ENCODE measurements around the gene INSYN2A. TPM values are rescaled to one million over a fixed set of nuclear protein-coding genes. Genes with fewer than 3 reads are reported as not detected.

Gene INSYN2A
- total RNA-seq, 1 experiment from 2014 or later = 3.3 TPM

DNA sequence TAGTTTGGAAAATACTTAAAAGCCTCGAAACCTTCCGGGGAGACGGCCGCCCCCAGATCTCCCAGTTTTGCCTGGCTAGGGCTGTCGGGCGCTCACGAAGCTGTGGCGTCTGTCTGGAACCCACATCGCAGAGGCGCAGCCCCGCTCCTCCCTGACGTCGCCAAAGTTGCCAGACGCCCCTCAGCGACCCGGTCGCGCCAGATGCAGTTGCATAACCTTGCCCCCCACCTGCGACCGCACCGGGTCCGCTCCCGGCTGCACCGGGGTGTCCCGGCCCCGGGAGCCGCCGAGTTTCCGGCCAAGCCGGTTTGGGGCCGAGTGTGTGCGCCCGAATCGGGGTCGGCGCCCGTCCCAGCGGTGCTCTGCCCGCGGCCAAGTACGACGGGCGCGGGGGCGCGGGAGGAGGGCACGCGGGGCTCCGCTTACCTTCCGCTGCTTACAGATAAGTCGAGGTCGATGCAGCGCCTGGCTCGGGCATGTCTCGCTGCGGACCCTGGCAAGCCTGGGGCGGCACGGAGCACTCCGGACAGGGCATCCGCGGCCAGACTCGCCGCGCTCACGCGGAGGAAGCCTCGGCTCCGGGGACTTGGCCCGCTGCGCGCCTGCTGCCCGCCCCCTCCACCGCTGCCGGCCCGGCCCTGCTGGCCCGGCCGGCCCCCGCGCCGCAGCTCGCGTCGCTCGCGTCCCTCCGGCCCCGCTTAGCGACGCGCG, 665 bp downstream of the INSYN2A start:
- DNase-seq (ENCODE audit: low read depth) = no peak

DNA sequence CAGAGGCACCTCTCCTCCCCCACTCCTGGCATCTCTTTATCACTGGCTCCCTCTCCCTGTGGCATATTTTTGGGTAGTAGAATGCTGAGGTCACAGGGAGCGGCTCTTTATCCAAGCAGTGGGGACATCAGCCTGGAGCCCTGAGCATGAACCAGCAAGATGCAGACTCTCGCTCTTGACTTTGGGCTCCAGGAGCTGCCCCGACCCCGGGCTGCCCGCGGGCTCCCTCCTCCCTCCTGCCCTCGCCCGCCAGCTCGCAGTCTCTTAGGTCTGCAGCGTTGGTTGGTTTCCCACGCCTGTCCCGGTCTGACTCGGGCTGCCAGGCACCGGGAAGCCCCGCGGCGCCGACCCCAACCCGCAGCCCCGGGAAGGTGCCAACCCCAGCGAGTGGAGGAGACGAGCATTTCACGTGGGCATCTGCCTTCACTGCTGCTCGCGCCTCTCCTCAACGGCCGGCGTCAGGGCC, 1.3 kb downstream of the INSYN2A start:
- DNase-seq (ENCODE audit: low read depth) = peak; percentile 45

DNA sequence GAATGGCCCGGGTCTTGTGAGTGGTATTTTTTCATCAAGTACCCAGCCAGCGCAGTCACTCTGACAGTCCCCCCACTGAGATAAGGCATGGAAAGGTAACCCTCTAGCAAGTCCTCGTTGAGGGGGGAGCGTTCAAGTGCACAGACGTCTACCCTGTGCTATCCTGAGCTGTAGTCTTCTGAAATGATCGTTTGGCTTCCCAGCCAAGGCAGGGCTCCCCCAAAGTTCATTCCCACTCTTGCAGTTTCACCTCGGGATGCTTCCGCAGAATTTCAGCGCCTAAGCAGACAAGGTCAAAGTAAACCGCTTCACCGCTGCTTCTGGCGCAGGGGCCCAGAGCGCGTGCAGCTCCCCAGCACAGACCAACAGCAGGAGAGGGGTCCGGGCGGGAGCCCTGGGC, 1.8 kb downstream of the INSYN2A start:
- DNase-seq (ENCODE audit: low read depth) = no peak

DNA sequence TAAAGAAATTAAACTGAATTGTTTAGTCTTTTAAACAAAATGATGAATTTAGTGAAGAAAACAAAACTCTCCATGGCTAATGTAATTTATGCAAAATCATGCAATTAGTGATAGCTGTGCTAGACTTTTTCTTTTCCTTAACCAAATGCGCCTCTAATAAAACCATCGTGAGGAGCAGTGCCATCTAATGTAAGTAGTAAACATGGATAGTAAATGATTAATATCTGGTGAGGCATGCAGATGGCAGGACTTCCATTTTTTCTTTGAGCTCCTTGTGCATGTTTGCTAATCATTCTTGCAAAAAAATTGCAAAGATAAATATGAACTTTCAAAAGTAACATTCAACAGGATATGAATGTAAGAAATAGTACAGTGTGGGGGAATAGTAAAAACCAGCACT, 2.3 kb downstream of the INSYN2A start:
- no peak for DNase-seq (ENCODE audit: low read depth)

DNA sequence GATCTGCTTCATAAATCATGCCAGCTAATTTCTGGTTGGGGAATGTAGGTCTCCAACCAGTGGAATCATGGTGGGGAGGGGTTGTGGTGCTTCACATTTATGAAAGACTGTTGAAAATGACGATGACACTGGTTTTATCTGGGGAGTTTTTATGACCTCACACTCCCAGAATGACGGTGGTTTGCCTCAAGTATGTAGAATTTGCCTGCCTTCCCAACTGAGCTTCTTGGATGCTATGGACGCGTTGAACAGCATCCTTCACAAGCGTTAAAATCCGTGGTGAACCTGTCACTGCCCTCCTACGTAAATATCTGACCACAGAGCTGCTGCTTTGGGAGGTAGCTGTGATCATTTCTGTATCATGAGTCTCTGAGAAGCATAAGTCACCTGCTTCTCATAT, 3.3 kb downstream of the INSYN2A start:
- no peak for DNase-seq (ENCODE audit: low read depth)

DNA sequence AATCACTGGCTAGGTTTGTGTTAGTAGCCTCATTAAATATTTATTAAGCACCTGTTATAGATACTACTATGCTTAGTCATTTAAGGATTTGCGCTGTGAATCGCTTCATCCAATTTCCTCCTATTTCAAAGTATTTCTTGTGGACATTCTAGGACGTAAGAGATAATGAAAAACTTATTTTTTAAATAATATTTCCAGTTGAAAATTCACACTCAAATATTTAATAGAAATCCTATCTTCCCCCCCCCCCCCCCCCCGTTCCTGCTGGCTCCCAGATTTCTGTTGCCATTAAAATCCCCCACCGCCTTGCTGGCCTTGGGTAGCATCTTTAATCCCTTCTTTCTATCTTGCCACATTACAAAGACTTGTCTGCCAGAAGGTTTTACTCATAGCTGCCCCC, 6.0 kb downstream of the INSYN2A start:
- no peak for DNase-seq (ENCODE audit: low read depth)

DNA sequence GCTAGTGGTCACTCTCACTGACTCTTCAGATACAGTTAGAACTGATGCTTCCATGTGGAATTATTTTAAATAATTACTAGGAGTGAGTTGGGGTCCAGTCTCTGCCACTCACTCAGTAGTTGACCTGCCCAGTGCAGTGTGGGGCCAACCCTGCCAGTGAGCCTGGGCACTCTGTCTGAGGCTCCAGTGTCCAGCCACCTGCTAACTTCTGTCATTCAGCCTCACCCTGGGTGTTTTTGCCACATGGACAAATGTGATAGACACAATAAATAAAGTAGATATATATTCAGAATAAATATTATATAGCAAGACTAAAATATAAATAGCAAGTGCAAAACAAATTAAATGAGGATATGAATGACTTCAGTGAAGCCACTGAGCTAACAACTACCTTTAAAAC, 7.2 kb downstream of the INSYN2A start:
- no peak for DNase-seq (ENCODE audit: low read depth)

DNA sequence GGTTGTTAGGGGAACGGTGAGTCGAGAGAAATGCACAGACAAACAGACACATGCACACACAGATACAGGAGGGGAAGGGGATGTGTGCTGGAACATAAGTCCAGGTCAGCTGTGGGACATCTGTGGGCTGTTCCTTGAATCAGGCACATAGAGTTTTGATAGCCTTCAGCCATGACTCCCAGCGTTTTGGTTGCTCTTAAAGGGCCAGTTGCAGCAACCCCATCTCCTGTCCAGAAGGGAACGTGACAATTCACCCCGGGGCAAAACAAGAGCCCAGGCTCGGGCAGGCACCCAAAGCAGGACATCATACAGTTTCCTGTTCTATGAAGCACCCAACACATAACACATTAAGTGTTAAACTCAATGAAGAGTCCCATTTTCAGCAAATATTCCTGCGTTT, 9.6 kb downstream of the INSYN2A start:
- no peak for DNase-seq (ENCODE audit: low read depth)

DNA sequence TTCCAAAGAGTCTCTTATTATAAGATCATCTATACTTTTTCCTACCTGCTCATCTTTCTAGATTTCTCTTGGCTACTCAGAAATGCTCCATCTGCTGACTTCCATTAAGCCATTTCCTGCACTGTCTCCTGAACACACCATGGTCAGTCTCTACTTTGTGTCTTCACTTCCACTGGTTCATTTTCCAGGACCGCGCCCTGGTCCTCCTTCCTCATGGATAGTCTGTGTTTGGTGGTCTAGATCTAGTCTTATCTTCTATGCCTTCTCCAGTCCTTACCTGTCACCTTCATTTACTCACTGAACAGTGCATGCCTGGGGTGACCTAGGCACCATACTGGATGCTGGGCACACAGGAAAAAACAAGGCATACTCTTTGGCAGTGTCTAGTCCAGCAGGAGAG, 11.8 kb downstream of the INSYN2A start:
- DNase-seq (ENCODE audit: low read depth) = no peak

DNA sequence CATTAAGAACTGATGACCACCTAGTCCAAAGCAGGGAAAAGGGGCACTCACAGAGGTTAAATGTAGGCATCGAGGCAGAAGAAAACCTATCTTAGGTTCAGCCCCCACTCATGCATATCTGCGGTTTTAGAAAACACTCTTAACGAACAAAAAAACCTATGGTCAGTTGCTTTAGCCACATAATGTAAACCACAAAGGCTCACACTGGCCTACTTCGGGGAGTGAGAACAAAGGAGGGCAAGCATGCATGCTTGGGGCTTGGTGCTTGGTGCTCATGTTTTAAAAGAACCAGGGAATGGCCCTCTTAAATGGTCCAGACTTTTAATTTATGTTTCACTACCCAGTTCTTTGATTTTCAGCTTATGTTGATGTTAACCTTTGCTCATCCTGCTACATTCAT, 14.2 kb downstream of the INSYN2A start:
- DNase-seq (ENCODE audit: low read depth) = no peak

DNA sequence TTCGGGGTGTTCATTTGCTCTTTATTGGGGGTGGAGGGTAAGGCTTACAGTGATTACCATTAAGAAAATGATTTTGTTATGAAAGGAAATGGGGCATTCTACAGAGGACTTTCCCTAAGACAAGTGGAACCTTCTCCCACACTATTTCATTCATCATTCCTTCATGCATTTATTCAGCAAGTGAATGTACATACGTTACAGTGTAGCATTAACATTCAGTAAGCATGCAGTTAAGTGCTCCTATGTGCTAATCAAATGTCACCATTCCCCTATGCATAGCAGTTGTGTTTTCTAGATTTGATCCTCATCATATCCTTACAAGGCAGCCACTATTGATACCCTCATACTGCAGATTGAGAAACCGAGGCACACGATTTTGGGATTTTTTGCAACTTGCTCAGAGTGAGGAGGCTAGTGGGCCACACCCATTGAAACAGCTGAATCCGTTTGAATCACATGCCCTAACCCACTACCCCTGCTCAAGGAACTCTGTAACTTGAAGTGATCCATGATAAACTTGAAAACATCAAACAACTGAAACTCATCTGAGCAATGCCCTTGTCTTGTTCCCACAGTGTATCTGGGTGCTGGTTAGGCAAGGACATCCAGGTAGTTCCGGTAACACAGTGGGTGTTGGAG, 16.7 kb downstream of the INSYN2A start:
- no peak for DNase-seq (ENCODE audit: low read depth)

DNA sequence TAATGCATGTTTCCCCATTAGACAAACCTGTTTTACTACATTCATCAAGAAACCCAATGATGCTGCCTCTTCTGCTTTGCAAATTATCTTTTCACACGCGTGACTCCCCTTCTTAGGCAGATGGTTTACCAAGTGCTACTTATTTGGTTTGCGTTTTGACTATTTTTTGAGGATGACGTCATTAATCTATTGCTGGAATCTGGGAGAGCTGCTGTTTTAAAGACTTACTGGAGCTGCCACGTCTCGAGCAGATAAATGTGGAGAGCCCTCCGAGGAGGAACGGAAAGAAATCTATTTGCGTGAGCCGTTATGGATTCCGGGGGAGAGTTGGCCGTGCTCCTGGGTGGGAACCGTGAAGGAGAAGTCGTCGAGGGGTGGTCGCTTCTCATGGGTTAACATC, 19.7 kb downstream of the INSYN2A start:
- no peak for DNase-seq (ENCODE audit: low read depth)

DNA sequence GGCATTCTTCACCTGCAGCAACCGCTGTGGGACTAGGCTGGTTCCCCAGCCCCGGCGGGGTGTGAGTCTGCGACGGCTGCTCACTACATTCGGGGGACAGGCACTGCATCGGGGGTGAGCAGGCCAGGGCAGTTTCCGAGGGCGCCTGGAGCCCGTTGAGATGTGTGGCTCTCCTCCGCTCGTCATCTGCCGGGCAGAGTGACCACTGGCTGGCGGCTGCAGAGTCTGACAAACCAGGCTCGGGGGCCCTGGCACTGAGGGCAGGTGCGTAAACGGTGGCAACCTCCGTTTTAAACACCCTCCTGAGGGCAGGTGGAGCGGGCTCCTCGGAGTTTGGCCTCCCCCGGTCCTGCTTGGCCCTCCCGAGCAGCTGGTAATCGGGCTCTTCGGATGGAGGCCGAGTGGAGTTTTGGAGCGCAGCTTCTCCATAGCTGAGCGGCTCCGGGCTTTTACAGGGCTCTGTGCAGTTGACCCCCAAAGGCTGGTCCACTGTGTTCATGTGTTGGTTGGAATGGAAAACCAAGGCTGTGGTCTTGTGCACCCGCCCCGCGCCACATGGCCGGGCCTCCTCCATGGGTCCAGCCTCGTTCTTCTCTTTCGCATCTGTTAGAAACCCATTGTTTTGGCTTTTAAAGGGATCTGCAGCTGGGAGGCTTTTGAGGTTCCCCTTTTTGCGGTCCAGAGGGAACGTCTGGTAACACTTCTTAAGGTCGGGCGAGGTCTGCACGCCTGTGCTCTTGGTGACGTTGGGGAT, 20.9 kb downstream of the INSYN2A start:
- DNase-seq (ENCODE audit: low read depth) = no peak

DNA sequence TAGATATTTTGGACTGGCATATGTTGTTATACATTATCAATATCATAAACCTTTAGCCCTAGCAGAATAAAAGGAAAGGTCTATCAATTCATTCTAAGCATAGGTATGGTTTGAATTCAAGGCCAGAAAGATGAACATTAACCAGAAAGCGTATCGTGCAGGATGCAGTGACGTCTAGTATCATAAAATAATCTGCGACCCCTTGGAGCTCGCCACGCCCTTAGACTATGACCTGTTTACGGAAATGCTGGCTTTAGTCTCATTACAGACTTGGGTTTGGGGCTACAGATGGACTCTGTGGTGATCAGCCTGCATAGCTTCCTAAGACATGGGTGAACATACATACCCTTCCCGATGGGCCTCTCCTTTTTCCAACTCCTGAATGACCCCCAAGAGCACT, 21.5 kb downstream of the INSYN2A start:
- DNase-seq (ENCODE audit: low read depth) = no peak

DNA sequence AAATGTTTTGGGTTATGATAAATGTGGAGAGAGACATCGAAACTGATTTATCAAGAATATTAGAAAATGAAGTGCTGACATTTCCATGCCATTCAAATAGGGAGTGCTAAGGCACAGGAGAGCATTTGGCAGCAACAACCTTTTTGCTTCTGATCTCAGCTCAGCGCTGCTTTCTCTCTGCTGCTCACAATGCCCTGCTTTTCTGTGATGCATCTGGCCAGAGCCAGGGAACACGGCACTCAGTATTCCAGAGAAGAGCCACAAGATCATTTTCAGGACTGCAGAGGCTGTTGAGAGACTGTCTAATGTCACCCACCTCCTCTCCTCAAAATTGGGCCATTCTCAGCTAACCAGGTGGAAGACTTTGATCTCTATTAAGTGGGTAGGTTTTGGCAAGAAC, 28.1 kb downstream of the INSYN2A start:
- DNase-seq (ENCODE audit: low read depth) = no peak

DNA sequence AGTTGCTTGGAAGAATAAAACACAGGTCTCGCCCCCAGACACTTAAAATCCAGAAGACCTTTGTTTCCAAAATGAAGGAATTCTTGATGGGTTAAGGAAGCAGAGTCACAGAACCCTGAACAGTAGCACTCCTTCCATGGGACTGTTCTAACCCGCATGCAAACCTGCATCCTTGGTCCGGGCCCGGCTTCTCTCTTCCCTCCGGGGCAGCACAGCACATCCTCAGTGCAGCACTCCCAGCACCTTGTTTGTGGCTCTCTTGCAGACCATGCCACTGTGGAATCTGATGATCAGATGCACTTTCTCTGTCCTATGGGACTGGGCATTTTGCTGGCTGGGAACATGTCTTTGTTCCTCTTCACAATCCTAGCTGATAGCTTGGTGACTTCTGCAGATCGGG, 33.5 kb downstream of the INSYN2A start:
- no peak for DNase-seq (ENCODE audit: low read depth)

DNA sequence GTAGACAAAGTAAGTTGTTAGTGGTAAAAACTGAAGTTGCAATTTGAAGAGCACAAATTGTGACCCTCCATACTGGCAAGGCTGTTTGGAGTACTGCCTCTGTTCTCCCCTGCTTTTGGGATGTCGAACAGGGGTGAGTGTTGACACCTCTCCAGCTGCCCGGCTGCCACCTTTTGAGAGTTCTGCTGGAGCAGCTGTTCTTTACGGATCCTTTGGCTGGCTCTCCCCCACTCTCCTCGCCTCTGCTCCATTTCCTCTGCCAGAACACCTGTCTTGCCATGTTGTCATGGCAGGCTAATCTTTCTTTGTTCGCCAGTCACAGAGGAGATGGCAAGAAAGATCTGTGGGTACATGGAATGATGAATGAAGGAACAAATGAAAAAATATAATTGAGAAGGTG, 34.9 kb downstream of the INSYN2A start:
- DNase-seq (ENCODE audit: low read depth) = peak; percentile 74

DNA sequence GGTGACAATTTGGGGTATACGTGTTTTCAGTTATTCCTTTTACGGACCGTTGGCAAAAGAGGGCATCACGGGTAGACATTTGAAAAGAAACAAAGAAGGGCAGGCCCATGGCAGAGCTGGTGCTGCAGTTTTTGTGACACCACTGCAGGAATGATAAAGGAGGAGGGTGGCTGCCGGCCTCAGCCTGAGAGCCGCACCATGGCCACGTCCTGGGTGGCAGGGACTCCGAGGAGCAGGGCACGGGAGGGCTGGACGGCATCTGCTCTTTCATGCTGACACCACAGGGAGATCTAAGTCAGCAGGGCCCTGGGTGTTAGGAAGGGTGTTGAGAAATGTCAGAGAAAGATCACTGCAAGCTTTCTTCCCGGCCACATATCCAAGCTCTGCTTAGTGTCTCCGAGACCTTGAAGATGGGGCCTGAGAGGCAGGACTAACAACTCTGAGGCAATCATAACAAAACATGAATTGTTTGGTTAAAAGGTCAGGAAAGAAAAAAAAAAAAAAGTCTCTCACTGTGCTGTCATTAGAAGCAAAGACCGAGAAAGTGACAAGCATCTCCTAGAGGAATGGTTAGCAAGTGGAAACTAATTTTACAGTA, 36.6 kb downstream of the INSYN2A start:
- DNase-seq (ENCODE audit: low read depth) = no peak

DNA sequence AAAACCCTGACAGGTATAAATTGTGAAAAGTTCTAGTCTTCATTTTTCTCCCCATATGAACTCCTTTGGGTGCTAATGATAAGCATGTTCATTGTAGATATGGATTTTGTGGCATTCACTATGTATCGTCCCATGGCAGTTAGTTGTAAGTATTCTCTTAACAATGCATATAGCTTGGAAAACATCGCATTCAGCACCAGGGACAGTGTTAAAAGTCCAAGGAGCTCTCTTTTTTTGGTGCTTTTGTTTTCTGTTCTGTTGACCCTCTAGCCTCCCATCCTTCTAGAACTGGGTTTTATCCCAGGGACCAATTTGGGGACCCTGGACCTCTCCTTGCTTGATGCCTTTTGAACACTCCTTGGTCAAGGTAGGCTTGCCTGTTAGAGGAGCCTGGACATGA, 37.7 kb downstream of the INSYN2A start:
- no peak for DNase-seq (ENCODE audit: low read depth)

DNA sequence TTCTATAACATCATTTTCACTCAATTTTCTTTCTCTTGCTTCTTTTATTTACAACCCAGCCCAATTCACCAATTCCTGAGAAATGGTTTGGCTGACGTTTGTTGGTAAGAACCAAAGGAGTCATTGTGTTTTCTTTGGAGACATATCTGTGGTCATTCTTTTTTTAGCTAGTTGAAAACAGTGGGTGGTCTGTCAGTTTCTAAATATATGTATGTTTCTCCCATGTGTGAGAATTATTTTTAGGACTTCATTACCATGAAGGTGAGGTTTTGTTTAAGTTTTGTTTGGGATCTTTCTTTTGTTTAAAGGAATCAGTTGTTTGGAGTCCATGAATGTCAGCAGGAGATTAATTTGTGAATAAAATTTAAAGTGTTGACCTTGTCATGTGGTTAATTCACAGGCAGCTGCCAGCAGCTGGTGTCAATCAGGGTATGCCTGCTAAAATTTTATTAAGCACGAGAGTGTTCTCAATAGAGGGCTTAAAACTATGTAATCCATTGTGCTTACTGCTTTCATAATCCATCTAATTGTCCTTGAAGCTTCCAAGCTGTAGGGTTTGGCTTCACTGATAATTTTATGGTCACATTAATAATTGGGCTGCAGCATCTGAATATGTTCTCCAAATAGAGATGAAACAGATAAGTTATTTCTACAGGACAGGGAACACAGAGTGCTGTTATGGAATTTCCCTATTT, 38.7 kb downstream of the INSYN2A start:
- DNase-seq (ENCODE audit: low read depth) = peak; percentile 73

DNA sequence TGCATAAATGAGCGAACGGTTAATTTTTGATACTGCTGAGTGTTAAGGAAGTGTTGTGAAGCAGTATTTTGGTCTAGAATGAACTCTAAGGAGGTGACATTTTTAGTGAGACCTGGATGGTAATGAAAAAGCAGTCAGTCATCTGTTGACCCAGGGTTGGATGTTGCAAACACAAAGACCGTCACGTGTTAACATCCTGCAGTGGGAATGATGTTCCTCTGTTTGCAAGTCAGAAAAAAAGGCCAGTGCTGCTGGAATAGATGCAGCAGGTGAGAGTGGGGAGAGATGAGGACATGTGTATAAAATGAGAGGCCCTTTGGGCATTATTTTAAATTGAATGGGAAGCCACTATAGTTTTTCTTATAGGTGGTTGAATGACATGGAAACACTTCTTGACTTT, 39.3 kb downstream of the INSYN2A start:
- DNase-seq (ENCODE audit: low read depth) = no peak

All from LHCN-M2 (cell line).